Measurements from ENCODE around the gene SEMG1. TPM values are rescaled to one million over a fixed set of nuclear protein-coding genes. Genes with fewer than 3 reads are reported as not detected.

Gene SEMG1, protein sequence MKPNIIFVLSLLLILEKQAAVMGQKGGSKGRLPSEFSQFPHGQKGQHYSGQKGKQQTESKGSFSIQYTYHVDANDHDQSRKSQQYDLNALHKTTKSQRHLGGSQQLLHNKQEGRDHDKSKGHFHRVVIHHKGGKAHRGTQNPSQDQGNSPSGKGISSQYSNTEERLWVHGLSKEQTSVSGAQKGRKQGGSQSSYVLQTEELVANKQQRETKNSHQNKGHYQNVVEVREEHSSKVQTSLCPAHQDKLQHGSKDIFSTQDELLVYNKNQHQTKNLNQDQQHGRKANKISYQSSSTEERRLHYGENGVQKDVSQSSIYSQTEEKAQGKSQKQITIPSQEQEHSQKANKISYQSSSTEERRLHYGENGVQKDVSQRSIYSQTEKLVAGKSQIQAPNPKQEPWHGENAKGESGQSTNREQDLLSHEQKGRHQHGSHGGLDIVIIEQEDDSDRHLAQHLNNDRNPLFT
- total RNA-seq: not detected in 2 replicates

GRCh38 chr20:45206725-45207124 lies at the start of gene SEMG1:
SEMG1 (plus strand) TSS chr20:45207033; CDS start chr20:45207054, 21 bp downstream.
- no peak for DNase-seq

- peak; percentile 41 for DNase-seq
These were observed 48.9 kb upstream of the SEMG1 start for GRCh38 chr20:45157962-45158361.

GRCh38 chr20:45163083-45163803 lies 43.6 kb upstream of the SEMG1 start:
- DNase-seq: no peak

- DNase-seq: no peak
These were observed 41.9 kb upstream of the SEMG1 start for GRCh38 chr20:45164906-45165305.

DNA sequence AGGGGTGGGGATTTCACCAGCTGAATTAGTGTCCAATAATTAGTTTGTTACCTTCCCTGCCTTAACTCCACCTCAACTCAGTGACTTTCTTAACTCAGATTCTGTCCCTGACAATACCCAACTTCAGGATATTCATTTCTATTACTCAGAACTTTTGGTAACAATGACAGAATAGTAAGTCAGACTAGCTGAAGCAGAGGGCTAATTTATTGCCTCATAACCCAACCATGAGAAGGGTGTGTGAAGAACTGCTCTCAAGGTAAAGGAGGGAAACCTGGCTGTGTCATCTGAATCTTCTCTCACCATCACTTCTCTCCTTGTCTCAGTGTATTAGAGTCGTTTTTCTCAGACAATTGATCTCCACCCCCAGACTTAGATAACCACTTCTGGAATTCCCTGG lies 33.3 kb upstream of the SEMG1 start:
- no peak for DNase-seq

DNA sequence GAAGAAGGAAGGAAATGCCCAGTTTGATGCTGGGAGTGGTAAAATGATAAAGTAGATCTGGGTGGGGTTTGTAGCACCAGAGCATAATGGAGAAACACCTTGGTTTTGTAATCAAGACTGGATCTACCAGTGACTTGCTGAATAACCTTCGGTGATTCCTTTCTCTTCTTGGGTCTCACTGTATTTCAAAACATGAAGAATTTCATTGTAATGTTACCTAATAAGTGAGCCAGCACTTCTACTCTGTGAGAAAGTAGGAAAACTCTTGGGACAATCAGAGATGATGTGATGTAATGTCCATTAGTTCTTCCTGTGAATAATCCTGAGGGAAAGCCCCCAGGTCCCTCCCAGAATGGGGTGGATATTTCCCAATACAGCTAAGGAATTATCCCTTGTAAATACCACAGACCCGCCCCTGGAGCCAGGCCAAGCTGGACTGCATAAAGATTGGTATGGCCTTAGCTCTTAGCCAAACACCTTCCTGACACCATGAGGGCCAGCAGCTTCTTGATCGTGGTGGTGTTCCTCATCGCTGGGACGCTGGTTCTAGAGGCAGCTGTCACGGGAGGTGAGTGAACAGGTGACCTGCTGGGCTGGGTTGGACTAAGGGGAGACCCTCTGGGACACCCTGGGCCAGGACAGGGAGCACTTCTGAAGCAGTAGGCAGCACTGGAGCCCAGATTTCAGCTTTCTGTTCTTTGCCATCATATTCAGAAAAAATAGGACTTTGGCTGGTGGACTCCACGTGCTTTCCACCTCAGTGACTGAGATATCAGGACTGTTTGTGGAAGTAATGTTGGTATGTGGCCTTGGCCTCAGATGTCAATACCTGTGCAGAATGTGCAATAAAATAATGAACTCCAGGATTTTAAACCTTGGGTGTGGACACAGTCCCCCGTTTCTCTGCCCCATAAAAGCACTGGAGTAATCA lies 32.1 kb upstream of the SEMG1 start, which contains the start of gene PI3:
Gene PI3 (plus strand): TSS at position 469 of the 931 bp plus-strand sequence. CDS start 21 bp downstream, at position 490.
- no peak for DNase-seq

GRCh38 chr20:45176526-45177267 lies 30.1 kb upstream of the SEMG1 start:
- no peak for DNase-seq

DNA sequence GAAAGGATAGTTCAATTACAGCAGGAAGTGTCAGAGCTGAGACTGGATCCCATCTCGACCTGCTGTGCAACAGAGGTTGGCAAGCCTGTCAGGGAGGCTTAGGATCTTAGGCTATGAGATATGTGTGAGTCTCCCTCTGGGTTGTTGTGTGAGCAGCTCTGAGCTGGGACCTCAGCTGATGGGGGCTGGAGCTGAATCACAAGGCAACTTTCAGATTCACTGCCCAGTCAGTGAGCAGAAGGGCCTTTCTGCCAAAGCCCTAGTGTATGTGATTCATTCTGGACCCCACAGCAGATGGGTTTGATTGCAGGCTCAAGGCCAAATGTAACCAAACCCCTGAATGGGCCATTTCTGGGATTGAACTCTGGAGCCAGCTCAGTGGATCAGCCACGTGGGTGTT lies 27.7 kb upstream of the SEMG1 start:
- no peak for DNase-seq

- DNase-seq: no peak
These were observed 25.2 kb upstream of the SEMG1 start for GRCh38 chr20:45181639-45182038.

DNA sequence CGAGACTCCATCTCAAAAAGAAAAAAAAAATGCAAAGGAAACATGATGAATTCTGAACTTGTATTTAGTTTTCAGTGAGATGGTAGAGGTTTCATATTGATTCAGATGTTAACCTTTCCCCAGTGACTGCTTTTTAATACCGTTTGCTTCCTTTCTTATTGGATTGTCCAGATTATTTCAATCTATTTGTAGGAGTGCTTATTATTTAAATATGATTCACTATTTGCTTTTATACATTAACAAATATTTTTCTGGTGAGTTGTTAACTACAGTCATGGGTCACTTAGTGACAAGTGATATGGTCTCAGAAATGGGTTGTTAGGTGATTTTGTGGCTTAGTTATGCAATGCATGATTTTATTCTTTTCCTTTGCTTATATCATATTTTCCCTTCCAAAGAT lies 23.7 kb upstream of the SEMG1 start:
- no peak for DNase-seq

DNA sequence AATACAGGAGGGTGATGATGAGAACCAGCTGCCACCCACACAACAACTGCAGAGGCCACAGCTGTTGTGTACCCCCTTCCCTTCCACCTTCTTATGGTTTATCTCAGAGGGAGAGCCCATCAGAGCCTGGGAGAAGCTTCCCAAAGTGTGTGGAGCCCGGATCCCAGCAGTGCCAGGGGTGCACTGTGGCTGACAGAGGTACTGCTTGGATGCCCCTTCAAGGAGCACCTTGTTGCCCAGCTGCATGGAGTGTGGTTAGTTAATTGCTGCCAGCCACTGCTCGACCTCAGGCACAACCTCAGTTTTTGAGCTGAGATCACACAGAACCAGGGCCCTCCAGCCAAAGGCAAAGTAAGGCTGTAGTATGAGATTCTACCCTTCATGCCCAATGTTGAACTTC lies 19.1 kb upstream of the SEMG1 start:
- DNase-seq: no peak

DNA sequence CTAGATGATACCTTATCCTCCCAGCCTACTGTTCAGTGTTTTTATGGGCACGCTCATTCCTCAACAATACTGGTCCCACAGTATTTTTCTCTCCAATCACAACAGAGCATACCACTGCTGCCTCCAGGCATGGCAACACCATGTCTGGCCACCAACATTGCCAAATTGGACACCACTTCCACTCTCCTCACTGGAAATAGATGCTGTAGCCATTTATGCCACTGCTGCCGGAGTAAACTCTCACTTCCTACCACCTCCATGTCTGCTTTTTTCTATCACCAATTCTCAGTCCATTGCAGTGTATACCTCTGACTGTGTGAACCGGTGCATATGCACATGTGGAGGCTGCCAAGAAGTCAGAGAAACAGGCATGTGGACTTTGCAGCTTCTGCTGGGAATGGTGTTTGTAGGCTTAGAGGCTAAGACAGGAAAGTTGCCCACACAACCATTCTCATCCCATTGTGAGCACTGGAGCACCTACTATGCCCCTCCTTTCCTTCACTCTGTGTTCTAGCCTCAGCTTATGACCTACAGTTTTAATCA lies 17.7 kb upstream of the SEMG1 start:
- DNase-seq: no peak

GRCh38 chr20:45189861-45190260 lies 17.0 kb upstream of the SEMG1 start:
- DNase-seq: no peak

DNA sequence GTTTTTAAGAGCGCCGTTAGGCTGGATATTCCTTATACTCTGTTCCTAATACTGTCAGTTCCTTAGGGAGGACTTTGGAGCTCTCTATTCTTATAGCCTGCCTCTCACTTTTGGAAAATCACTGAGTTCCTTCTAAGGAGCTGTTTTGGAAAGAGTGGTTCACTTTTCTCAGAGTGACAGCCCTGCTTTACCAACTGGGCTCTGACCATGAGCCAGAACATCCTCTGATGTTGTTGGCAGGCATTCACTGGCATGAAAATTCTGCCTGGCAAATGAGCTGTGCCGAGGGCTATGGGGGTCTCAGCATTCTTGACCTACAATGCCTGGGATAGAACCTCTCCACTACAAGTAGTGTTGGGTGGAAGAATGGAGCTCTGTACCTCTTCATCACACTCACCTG lies 14.9 kb upstream of the SEMG1 start:
- no peak for DNase-seq

- no peak for DNase-seq
These were observed 13.5 kb upstream of the SEMG1 start for GRCh38 chr20:45193331-45193730.

DNA sequence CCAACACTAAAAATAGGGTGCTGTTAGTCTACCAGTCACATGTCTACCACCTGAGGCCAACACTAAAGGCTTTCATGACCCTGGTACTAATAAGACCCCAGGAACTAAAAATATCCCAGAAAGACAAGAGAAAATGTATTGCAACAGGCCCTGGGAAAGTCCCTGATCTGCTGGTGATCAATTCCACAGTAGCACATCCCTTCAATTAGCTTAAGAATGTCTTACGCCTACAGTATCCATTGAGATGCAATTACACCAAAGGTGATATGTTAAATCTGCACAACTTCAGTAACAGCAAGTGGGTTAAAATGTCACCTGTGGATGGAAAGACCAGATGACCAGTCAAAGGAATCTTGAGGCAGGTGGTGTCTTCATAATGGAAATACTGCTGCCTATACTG lies 3.1 kb downstream of the SEMG1 start:
- no peak for DNase-seq

GRCh38 chr20:45211569-45212474 lies 5.0 kb downstream of the SEMG1 start:
- no peak for DNase-seq

DNA sequence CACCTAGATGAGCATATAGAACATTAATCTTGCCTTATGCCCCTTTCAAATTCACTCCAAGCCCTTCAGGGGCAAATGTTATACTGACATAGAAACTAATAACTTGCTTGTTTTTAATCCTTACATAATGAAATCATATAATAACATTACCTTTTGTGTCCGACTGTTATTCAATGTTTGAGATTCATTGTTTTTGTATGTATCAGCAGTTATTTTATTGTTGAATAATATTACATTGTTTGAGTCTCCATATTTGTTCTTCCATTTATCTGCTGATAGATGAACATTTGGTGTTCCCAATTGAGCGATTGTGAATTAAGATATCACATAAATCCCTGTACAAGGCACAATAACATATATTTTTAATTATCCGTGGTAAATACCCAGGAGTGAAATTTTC lies 6.0 kb downstream of the SEMG1 start:
- DNase-seq: no peak

- DNase-seq: no peak
These were observed 11.3 kb downstream of the SEMG1 start for GRCh38 chr20:45218124-45218523.

DNA sequence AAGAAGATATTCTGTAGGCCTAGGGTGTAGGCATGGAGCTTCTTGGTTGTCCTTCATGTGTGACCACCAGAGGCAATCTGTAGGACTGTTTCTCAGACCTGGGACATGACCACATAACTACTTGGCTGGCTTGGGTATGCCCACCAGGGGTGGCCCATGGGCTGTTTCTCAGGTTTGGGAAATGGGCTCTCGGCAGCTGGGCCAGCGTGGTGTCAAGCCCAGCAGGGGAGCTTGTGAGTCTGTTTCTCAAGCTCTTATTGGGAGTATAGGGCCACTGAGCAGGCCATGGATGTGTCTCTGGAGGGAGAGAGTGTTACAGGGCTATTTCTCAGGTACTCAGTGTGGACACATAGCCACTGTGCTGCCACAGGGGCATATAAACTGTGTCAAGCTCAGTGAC lies 11.8 kb downstream of the SEMG1 start:
- DNase-seq: no peak

- DNase-seq: no peak
These were observed 14.2 kb downstream of the SEMG1 start, which contains the start of gene SEMG2 for GRCh38 chr20:45221076-45221475. SEMG2 (plus strand) TSS chr20:45221373; CDS start chr20:45221390, 17 bp downstream.
